Loucy (cell line): ENCODE measurements around the gene VAT1L.

Source experiments
- CTCF ChIP-seq: fragments of 200-600 bp; sonication (generic); conservative IDR thresholded peaks from 2 replicates; pipeline ENCODE4 v1.5.1; 2014; ENCODE audit warnings: mild to moderate bottlenecking, antibody characterized with exemption, low read length
- EZH2phosphoT487 ChIP-seq: fragments of 200-600 bp; IDR thresholded peaks from 2 replicates; pipeline ENCODE4 v1.6.1; 2018; ENCODE audit warnings: antibody characterized with exemption, mild to moderate bottlenecking, moderate library complexity, borderline replicate concordance

GRCh38 chr16:77758508-77758907 lies 29.9 kb upstream of the VAT1L start:
- TF ChIP-seq CTCF = no peak
- no peak for TF ChIP-seq EZH2phosphoT487
